ENCODE measurements around the gene MRAS.
"Not testable (repeated sequence)": the region's sequence is repeated elsewhere in the genome, so short reads cannot be mapped to it uniquely, and the experiment has no call there.

Gene MRAS

GRCh38 chr3:138374573-138375134 is 26.3 kb downstream of the MRAS start:
- no peak for ATAC-seq (replicated peaks; ENCODE audit: extremely low read depth, poor library complexity, severe bottlenecking)
- peaks cover 4% of the 10 kb centered on the region for H3K36me3 Mint-ChIP-seq (ENCODE audit: insufficient read depth)
- H3K9me3 Mint-ChIP-seq = no peaks in the 10 kb centered on the region
- H3K27ac Mint-ChIP-seq (ENCODE audit: low read depth) = no peak overlapping the region
- no peaks in the 10 kb centered on the region for H3K4me1 Mint-ChIP-seq
- no peak for DNase-seq (ENCODE audit: low spot score in 2 of 2)
- peaks cover 25% of the 10 kb centered on the region for H3K27me3 Mint-ChIP-seq
- H3K4me3 Mint-ChIP-seq = no peak overlapping the region

DNA sequence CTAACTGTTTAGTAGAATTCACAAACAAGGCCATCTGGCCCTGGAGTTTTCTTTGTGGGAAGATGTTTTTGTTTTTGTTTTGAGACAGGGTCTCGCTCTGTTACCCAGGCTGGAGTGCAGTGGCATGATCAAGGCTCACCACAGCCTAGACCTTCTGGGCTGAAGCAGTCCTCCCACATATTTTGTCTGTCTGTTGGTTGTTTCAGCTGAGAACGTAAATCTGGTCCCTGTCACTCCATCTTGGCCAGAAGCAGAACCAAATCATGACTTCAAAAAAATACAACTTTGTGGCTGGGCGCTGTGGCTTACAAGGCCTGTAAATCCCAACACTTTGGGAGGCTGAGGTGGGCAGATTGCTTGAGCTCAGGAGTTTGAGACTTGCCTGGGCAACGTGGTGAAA is 27.1 kb downstream of the MRAS start:
- H3K27ac Mint-ChIP-seq (ENCODE audit: low read depth) = no peak overlapping the region
- ATAC-seq (replicated peaks; ENCODE audit: extremely low read depth, poor library complexity, severe bottlenecking) (no peak), DNase-seq (ENCODE audit: low spot score in 2 of 2) (no peak)
- H3K9me3 Mint-ChIP-seq = no peaks in the 10 kb centered on the region
- H3K36me3 Mint-ChIP-seq (ENCODE audit: insufficient read depth) = peaks cover 4% of the 10 kb centered on the region
- H3K4me1 Mint-ChIP-seq = no peaks in the 10 kb centered on the region
- no peak overlapping the region for H3K4me3 Mint-ChIP-seq
- peaks cover 19% of the 10 kb centered on the region for H3K27me3 Mint-ChIP-seq

DNA sequence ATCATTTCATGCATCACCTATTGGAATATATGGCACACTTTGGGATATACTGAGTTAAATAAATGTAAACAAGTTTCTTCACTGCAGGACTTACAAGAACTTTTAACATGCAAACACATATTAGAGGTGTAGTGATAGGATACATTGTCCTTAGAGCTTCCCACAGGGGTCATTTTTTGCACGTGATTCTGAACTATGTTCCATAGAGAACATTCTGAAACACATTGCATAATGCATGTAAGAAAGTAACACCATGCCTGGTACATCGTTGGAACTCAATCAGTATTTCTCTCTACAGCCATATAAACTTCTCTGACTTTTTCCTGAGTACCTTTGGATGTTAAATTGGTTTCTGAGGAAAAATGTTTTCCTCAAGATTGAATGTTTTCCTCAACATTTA is 28.3 kb downstream of the MRAS start:
- Mint-ChIP-seq H3K4me1 (no peaks in the 10 kb centered on the region), H3K9me3 (no peaks in the 10 kb centered on the region), H3K4me3 (no peak overlapping the region), H3K27ac (ENCODE audit: low read depth) (no peak overlapping the region), H3K27me3 (peaks cover 7% of the 10 kb centered on the region), H3K36me3 (ENCODE audit: insufficient read depth) (peaks cover 2% of the 10 kb centered on the region)
- ATAC-seq (replicated peaks; ENCODE audit: extremely low read depth, poor library complexity, severe bottlenecking) = no peak
- DNase-seq (ENCODE audit: low spot score in 2 of 2) = no peak

GRCh38 chr3:138377212-138377611 is 28.8 kb downstream of the MRAS start:
- not testable (repeated sequence) for ATAC-seq (replicated peaks; ENCODE audit: extremely low read depth, poor library complexity, severe bottlenecking); H3K9me3 Mint-ChIP-seq; H3K36me3 Mint-ChIP-seq (ENCODE audit: insufficient read depth); H3K4me3 Mint-ChIP-seq; DNase-seq (ENCODE audit: low spot score in 2 of 2); H3K27ac Mint-ChIP-seq (ENCODE audit: low read depth); H3K27me3 Mint-ChIP-seq; H3K4me1 Mint-ChIP-seq

DNA sequence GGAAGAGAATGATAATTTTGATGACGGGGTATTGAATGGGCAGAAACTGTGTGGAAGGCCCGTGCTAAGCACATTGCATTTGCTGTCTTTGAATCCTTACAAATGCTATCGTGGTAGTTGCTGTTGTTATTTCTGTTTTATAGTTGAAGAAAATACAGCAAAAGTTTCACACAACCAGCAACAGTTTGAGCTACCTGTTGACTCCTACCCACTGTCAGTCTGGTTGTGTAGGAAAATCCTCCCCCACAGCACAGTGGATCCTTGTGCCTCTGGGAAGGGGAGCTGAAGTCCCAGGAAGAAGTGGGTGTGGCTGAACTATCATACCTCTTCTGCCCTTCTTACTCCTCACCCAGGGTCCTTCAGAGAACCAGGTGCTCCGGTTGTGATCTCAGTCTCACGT is 29.4 kb downstream of the MRAS start:
- DNase-seq (ENCODE audit: low spot score in 2 of 2) (no peak), ATAC-seq (replicated peaks; ENCODE audit: extremely low read depth, poor library complexity, severe bottlenecking) (no peak)
- Mint-ChIP-seq H3K27me3 (no peaks in the 10 kb centered on the region), H3K36me3 (ENCODE audit: insufficient read depth) (no peaks in the 10 kb centered on the region), H3K4me1 (no peaks in the 10 kb centered on the region), H3K4me3 (no peak overlapping the region), H3K27ac (ENCODE audit: low read depth) (no peak overlapping the region), H3K9me3 (no peaks in the 10 kb centered on the region)

- H3K36me3 Mint-ChIP-seq (ENCODE audit: insufficient read depth) = no peaks in the 10 kb centered on the region
- no peaks in the 10 kb centered on the region for H3K27me3 Mint-ChIP-seq
- H3K27ac Mint-ChIP-seq (ENCODE audit: low read depth) = no peak overlapping the region
- ATAC-seq (replicated peaks; ENCODE audit: extremely low read depth, poor library complexity, severe bottlenecking) = no peak
- no peaks in the 10 kb centered on the region for H3K9me3 Mint-ChIP-seq
- no peaks in the 10 kb centered on the region for H3K4me1 Mint-ChIP-seq
- no peak for DNase-seq (ENCODE audit: low spot score in 2 of 2)
- no peak overlapping the region for H3K4me3 Mint-ChIP-seq
Observed at GRCh38 chr3:138378331-138378730, 30.0 kb downstream of the MRAS start.

DNA sequence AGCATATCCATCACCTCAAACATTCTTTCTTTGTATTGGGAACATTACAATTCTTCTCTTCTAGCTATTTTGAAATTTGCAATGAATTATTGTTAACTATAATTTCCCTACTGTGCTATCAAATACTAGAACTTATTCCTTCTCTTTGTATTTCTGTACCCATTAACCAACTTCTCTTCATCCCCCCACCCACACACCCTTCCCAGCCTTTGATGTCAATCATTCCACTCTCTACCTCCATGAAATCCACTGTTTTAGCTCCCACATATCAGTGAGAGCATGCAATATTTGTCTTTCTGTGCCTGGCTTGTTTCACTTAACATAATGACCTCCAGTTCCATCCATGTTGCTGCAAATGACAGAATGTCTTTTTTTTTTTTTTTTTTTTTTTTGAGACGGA is 30.6 kb downstream of the MRAS start:
- DNase-seq (ENCODE audit: low spot score in 2 of 2) (no peak), ATAC-seq (replicated peaks; ENCODE audit: extremely low read depth, poor library complexity, severe bottlenecking) (no peak)
- H3K4me3 Mint-ChIP-seq = no peak overlapping the region
- no peaks in the 10 kb centered on the region for H3K9me3 Mint-ChIP-seq
- no peak overlapping the region for H3K27ac Mint-ChIP-seq (ENCODE audit: low read depth)
- H3K27me3 Mint-ChIP-seq = peaks cover 6% of the 10 kb centered on the region
- no peaks in the 10 kb centered on the region for H3K36me3 Mint-ChIP-seq (ENCODE audit: insufficient read depth)
- no peaks in the 10 kb centered on the region for H3K4me1 Mint-ChIP-seq

DNA sequence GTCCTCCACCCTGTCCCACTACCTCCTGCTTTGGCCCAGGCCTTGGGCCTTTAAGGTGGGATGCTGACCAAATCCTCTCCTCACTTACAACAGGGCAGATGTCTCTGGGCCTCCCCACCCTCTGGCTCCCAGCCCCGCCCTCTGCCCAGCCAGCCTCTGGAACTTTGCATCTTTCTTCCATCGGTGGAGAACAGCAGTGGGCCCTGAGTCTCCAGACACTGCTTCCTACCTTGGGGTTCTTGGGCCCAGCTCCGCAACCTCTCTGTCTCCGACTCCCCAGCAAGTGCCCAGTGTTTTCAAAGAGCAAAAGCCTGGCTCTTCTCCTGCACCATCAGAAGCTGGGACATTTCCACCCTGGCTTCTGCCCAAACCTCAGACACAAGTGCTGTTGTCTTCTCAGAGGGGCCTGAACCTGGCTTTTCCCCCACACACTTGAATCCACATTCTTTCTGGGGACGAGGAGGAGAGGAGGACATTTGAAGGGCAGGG is 33.1 kb downstream of the MRAS start:
- ATAC-seq (replicated peaks; ENCODE audit: extremely low read depth, poor library complexity, severe bottlenecking) (no peak), DNase-seq (ENCODE audit: low spot score in 2 of 2) (no peak)
- Mint-ChIP-seq H3K4me1 (no peaks in the 10 kb centered on the region), H3K4me3 (no peak overlapping the region), H3K36me3 (ENCODE audit: insufficient read depth) (no peaks in the 10 kb centered on the region), H3K27ac (ENCODE audit: low read depth) (no peak overlapping the region), H3K9me3 (no peaks in the 10 kb centered on the region), H3K27me3 (peaks cover 18% of the 10 kb centered on the region)

GRCh38 chr3:138381950-138382715 is 33.8 kb downstream of the MRAS start:
- Mint-ChIP-seq H3K27me3 (peaks cover 18% of the 10 kb centered on the region), H3K4me3 (no peak overlapping the region), H3K27ac (ENCODE audit: low read depth) (no peak overlapping the region), H3K9me3 (no peaks in the 10 kb centered on the region), H3K36me3 (ENCODE audit: insufficient read depth) (no peaks in the 10 kb centered on the region), H3K4me1 (no peaks in the 10 kb centered on the region)
- DNase-seq (ENCODE audit: low spot score in 2 of 2) (no peak), ATAC-seq (replicated peaks; ENCODE audit: extremely low read depth, poor library complexity, severe bottlenecking) (no peak)

DNA sequence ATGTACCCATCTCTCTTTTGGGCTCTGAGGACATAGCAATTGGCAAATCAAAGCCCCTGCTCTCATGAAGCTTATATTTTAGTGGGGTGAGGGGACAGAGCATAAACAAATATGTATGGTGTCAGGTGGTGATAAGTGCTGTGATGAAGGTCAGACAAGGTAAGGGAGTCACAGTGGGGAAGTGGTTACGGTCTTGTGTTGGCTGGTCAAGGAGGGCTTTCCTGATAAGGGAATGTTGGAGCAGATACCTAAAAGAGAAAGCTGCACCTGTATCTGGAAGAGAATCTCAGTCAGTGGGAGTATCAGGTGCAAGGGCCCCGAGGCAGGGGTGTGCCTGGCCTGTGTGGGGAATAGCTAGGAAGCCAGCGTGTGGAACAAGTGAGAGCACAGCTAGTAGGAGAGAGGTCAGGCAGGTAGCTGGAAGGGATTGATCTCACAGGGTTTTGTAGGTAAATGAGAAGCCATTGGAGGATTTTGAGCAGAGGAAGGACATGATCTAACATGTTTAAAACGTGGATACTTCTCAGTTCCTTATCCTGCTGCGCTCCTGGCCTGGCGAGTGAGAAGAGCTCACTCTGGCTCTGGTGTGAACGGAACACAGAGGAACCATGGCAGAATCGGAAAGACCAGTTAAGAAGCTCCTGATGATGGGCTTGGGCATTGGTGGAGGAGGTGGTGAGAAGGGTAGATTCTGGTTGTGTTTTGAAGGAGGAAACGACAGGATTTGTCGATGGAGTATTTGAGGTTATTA is 35.5 kb downstream of the MRAS start:
- Mint-ChIP-seq H3K4me1 (no peaks in the 10 kb centered on the region), H3K9me3 (no peaks in the 10 kb centered on the region), H3K4me3 (no peak overlapping the region), H3K27me3 (peaks cover 19% of the 10 kb centered on the region), H3K36me3 (ENCODE audit: insufficient read depth) (no peaks in the 10 kb centered on the region), H3K27ac (ENCODE audit: low read depth) (no peak overlapping the region)
- ATAC-seq (replicated peaks; ENCODE audit: extremely low read depth, poor library complexity, severe bottlenecking) (no peak), DNase-seq (ENCODE audit: low spot score in 2 of 2) (no peak)

- no peaks in the 10 kb centered on the region for H3K36me3 Mint-ChIP-seq (ENCODE audit: insufficient read depth)
- no peaks in the 10 kb centered on the region for H3K4me1 Mint-ChIP-seq
- DNase-seq (ENCODE audit: low spot score in 2 of 2) (no peak), ATAC-seq (replicated peaks; ENCODE audit: extremely low read depth, poor library complexity, severe bottlenecking) (no peak)
- no peak overlapping the region for H3K27ac Mint-ChIP-seq (ENCODE audit: low read depth)
- no peaks in the 10 kb centered on the region for H3K9me3 Mint-ChIP-seq
- H3K27me3 Mint-ChIP-seq = peaks cover 26% of the 10 kb centered on the region
- no peak overlapping the region for H3K4me3 Mint-ChIP-seq
Observed at GRCh38 chr3:138384531-138384930, 36.2 kb downstream of the MRAS start.

DNA sequence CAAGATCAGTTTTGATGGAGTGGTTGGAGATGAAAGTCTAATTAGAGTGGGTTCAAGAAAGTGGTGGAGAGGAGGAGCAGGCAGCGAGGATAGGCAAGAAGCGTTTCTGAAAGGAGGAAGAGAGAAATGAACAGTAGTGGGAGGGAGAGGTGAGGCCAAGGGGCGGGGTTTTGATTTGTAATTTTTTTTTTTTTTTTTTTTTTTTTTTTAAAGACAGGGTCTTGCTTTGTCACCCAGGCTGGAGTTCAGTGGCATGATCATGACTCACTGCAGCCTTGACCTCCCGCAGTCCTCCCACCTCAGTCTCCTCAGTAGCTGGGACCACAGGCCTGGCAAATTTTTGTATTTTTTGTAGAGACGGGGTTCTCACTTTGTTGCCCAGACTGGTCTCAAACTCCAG is 36.6 kb downstream of the MRAS start:
- Mint-ChIP-seq H3K27ac (ENCODE audit: low read depth) (no peak overlapping the region), H3K4me3 (no peak overlapping the region), H3K4me1 (no peaks in the 10 kb centered on the region), H3K36me3 (ENCODE audit: insufficient read depth) (no peaks in the 10 kb centered on the region), H3K27me3 (peaks cover 30% of the 10 kb centered on the region), H3K9me3 (no peaks in the 10 kb centered on the region)
- no peak for DNase-seq (ENCODE audit: low spot score in 2 of 2)
- no peak for ATAC-seq (replicated peaks; ENCODE audit: extremely low read depth, poor library complexity, severe bottlenecking)

DNA sequence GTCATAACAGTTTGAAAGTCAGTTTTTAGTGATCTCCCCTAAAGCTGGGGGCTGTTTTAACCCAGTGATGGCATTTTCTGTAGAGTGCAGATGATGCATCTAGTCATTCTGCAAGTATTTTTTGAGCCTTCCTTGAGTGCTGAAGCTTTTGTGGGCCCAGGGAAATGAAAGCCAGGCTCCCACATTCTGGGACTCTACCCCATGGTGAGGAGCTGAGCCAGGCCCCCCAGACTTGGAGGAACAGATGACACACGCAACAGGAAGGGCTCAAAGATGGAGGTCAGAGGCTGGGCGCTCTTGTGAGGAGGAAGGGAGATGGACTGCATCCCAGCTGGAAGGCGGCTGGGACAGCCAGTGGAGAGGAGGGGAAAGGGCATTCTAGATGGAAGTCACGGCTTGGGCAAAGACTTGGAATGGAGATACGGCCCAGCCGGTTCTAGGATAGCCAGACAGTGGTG is 40.8 kb downstream of the MRAS start:
- ATAC-seq (replicated peaks; ENCODE audit: extremely low read depth, poor library complexity, severe bottlenecking) (no peak), DNase-seq (ENCODE audit: low spot score in 2 of 2) (no peak)
- Mint-ChIP-seq H3K27me3 (peaks cover 31% of the 10 kb centered on the region), H3K4me1 (no peaks in the 10 kb centered on the region), H3K4me3 (no peak overlapping the region), H3K36me3 (ENCODE audit: insufficient read depth) (no peaks in the 10 kb centered on the region), H3K9me3 (no peaks in the 10 kb centered on the region), H3K27ac (ENCODE audit: low read depth) (no peak overlapping the region)

All from central memory CD8-positive, alpha-beta T cell (primary cell).